Right renal pelvis (tissue), 4 donors: ENCODE results near the gene MGST2. TPM values are rescaled to one million over a fixed set of nuclear protein-coding genes. Genes with fewer than 3 reads are reported as not detected.

Experiments
- DNase-seq, 4 donors: peaks; one replicate each; pipeline ENCODE4 v3.0.0-alpha.2; 2013; ENCODE audit warnings: low read depth in 4 of 4, low spot score in 3 of 4, missing footprints in 1 of 4
- polyA plus RNA-seq, 4 donors: library from polyadenylated mRNA; unstranded; fragments of 120-200 nt; gene quantifications; one replicate each; pipeline ENCODE4 v1.2.1, GENCODE V29; 2013; ENCODE audit not compliant: insufficient read length in 4 of 4

Gene MGST2
- polyA plus RNA-seq, 4 donors = 56.1 to 65.1 (median 62.9) TPM

DNA sequence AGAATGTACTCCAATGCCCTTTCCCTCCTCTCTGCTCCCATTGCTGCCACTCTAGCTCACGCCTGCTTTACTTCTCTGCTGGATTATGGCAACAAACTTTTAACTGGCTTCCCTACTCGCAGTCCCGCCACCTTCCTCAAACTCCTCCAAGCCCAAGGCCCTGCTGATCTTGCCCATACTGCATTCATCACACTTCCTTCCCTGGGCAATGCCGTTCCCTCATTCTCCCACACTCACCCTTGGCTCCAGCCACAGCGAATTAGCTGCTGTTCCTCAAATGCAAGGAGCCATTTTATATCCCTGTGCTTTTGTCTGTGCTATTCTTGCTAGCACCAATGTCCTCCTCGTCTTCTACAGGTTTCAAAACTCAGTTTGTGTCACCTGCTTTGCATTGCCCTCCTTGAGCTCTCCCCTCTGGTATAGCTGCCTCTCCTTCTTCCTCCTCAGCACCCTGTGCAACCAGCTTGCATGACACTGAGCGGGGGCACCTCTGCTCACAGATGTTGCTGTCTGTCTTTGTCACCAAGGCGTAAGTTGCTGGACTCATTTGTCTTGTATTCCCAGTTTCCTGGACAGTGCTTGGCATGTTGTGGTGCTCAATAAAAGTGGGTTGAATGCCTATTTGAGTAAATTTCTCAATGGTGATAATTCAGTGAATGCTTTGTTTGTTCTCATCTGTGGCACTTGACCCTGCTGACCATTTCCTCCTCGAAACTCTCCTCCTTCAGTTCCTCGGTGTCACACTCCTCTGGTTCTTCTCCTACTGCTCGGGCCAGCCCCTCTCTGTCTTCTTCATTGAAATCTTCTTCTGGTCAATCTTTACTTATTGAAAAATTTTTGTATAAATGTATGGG lies 22.4 kb upstream of the MGST2 start:
- DNase-seq = no peak

DNA sequence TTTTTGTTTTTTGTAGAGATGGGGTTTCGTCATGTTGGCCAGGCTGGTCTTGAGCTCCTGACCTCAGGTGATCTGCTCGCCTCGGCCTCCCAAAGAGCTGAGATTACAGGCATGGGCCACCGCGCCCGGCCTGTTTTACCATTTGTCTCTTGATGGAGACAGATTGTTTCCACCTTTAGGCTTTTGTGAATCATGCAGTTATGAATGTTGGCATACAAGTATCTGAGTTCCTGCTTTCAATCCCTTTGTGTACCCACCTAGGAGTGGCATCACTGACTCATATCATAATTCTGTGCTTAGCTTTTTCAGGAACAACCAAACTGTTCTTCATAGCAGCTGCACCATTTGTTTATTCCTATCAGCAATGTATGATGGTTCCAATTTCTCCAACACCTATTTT lies 20.2 kb upstream of the MGST2 start:
- no peak for DNase-seq

DNA sequence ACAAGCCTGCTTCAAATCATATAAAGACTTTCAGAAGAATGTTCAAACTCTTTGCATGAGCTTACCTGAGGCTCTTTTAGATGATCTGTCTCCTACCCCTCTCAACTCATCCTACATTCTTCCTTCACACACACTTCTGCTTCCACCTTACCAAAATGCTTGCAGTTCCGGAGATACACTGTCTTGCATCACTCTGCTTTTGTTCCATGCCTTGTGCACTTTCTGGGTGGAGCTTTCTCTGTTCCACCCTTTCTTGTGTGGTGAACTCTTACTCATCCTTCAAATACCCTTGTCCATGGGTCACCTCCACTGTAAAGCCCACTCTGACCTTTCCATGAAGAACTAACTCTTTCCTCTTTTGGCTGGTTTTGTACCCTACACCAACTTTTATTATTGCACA lies 18.4 kb upstream of the MGST2 start:
- DNase-seq = no peak

DNA sequence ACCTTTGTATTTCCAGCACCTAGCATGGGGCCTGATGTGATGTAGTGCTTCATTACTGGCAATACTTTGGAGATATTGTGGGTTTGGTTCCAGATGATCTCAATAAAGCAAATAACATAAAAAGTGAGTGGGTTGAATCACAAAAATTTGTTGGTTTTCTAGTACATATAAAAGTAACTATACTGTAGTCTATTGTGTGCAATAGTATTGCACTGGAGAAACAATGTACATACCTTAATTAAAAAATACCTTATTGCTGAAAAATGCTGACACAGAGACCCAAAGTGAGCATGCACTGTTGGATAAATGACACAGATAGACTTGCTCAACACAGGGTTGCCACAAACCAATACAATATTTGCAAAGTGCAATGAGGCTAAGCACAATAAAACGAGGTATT lies 17.7 kb upstream of the MGST2 start:
- no peak for DNase-seq

DNA sequence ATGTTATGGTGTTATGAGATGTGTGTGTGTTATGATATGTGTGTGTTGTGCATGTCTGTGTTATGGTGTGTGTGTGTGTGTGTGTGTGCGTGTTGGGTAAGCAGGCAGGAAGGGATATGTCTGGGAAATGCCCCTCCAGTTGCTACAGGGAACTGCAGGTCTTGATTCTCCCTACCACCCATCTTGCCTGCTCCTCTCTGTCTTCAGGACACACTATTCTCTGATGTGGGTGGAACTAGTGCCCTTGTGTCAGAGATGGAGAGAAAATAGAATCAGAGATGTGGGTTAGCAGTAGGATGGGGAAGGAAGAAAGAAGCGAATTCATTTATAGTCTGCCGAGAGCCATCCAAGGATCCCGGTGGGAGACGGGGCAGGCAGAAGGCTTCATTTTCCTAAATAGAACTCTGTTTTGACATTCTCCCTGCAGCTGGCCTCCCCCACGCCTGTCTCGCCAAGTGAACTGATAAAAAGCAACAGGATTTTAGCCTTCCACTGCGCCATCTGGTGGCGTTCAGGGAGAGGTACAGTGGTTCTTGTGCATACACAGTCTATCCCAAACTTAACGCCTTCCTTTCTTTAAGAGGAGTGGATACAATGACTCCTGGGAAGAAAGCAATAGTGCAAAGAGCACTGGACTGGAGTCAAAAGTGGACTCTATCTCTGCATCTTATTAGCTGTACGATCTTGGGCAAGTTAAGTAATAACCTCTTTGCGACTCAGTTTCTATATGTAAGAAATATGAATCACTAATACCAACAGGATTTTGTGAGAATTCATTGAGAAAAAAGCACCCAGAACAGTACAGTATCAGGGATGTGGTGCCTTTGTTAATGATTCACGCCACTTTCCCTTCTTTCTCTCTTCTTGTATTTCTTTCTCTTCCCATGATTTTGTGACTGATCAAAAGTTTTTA lies 14.1 kb upstream of the MGST2 start:
- peak; percentile 74 to 84 (median 78) for DNase-seq

DNA sequence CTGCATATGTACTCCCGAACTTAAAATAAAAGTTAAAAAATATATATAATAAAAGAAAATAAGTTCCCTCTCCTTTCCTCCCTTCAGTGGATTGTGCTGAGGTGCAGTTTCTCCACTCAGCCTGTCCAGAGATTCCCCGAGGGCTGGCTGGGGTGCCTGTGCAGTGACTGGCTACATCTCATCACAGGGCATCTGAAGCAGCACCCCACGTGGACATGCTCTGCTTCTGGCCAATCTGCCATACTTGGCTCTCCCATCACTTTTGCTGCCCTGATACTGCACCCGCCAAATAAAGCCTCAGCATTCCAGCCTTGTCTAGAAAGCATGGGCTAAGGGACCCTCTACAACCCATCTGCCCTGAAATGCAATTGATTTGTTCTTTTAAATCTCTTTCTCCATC lies 11.1 kb upstream of the MGST2 start:
- no peak for DNase-seq

DNA sequence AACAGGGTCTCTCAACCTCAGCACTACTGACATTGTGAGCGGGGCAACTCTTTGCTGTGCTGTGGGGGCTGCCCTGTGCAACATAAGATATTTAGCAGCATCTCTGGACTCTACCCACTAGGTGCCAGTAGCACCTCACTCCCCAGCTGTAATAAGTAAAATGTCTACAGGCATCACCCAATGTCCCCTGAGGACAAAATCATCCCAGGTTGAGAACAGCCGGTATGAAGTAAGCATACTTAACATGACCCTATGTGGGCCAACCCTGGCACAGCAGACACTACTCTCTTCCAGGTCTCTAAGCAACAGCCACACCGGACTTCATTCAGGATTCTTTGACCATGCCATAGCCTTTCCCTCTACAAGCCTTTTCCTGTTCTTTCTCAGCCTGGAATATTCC lies 10.5 kb upstream of the MGST2 start:
- DNase-seq = no peak

DNA sequence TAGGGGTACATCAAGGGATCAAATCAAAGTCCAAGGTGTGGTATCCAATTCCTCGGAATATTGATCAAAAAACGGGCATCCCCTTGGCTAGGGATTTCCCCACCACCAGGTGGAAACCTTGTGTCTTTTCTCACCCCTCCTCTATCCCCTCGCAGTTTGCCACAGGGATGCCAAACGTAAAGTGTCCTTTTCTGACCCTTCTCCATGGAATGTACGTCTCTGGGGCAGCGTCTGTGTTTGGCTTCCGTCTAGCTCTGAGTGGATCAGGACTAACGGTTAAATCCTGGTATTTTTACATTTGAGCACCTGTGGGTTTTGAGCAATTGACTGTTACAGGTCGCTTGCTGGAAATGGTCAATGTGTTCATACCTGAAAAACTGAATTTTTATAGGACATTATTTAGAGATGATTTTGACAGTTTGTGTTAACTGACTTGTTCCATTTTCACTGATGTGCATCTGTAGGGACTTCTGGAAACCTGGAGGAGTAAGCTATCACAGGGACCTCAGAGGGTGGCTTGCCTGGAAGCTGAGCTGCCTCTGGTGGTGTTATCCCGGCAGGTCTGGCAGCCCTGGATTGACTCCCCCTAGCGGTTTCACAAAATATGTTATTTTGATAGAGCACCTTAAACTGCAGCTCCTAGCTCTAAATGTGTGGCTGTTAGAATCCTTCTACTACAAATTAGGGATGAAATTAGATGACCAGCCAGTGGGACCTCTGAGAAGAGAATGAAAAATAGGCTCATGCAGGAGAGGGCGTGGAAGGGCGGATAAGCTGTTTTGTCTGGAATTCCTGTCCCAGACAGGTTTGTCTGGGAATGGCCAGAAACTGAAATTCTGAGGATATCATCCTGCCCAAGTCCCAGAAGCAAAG lies 8.8 kb upstream of the MGST2 start:
- DNase-seq = peak in 3 of 4 donors; percentile 47 to 63 (median 60)

DNA sequence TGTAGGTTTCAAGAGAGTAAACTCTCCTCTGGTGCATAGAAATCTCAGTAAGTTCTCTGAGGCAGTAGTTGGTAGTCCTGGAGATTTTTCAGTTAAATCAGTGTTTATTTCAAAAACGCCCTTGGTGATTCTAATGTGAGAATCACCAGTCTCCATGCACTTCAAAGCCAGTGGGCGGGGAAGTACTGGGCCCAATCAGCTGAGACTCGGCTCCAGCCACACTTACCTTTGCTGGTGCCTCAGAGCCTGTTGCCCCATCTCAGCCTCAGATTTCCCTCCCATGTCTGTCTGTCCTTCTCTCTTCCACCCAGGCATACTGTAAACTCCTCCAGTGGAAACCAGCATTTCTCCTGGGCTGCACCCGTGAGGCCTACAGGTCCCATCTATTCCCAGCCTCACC lies 7.4 kb upstream of the MGST2 start:
- DNase-seq = no peak

DNA sequence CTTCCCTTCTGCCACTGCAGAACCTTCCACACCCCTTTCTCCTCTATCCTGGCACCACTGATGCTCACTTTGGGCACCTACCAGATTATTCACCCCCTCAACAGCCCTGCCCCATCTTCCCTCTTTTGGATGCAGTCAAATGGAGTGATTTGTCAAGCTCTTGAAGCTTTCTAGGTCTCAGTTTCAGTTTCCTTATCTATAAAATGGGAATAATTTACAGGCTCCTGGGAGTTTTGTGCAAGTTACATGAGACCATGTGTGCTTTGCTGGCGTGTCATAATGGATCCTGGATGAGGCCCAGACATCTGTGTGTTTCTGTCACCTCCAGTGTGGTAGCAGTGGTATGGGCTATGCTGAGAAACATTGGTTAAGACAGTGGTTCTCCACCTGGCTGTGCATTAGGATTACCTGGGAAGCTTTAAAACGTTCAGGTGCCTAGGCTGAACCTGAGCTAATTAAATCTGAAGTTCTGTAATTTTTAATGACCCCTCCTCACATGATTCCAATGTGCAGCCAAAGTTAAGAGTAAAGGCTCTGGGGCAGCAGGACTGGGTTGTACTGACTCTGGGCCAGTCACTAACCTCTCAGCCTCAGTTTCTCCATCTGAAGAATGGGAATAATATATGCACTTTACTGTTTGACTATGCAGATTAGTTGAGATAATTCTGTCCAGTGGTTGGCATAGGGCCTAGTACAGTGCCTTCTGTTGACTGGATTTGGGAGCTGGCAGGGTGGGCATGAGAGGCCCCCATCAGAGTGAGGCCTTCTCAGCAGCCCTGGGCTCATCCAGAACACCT lies 6.8 kb upstream of the MGST2 start:
- no peak for DNase-seq

DNA sequence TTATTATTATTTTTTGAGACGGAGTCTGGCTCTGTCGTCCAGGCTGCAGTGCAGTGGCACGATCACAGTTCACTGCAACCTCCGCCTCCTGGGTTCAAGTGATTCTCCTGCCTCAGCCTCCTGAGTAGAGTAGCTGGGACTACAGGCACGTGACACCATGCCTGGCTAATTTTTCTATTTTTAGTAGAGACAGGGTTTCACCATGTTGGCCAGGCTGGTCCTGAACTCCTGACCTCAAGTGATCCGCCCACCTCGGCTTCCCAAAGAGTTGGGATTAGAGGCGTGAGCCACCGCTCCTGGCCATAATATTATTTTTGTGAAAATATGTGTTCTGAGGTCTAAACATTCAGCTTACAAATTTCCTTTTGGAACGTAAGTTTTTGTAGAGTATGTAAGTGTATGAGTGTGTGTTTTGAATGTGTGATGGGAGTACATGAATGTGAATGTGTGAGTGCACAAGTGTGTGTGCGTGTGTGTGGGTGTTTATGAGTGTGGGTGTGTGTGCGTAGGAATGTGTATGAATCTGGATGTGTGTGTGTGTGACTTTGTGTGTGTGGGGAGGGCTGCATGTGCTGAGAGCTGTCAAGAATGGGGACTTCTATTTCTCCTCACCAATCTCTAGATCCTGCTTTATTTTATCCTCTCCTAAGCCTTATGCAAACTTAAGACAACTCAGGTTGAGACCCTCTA lies 5.7 kb upstream of the MGST2 start:
- no peak for DNase-seq

DNA sequence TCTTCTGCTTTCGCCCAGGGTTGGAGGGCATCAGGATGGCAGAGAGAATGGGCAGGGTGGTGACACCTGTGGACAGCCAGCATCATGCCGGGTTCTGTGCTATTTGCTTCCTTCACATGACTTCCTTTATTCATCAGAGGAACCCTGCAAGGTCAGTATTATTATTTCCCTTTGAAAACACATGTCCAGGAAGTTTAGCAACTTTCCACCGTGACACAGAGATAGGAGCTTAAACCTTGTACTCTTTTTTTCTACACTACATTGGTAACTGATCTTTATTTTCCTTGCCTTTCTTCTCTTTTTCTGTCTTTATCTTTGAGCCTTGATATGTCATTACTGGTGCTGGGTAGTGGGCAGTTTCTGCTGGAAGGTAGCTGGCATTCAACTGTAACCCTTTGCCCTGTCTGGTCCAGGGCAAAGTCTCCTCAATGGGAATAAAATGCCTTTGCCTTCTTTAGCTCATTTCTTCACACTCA lies 5.0 kb upstream of the MGST2 start:
- DNase-seq = no peak

DNA sequence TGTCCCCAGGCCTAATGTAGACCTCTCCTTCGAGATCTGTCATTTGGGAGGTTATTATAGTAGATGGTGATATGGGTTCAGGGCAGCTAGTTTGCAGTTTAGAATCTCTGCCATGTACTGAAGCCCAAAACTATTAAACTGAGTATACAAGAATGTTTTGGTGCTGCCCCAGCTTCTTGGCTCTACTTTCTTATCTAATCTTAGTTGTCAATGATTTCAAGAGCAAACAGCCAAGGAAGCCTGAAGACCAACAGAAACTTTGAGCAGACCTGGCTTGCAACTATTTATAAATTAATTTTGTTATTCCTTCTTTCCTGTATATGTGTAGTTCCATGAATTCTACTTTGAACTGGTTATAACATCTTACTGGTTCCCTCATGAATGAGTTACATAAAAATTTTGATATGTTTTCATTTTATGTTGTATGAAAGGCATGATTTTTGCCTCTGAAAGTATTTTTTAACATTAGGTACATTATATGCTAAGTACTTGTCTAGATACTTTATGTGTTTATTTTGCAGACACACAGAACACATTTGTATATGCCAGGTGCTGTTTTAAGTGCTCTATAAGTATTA lies 2.0 kb upstream of the MGST2 start:
- no peak for DNase-seq

DNA sequence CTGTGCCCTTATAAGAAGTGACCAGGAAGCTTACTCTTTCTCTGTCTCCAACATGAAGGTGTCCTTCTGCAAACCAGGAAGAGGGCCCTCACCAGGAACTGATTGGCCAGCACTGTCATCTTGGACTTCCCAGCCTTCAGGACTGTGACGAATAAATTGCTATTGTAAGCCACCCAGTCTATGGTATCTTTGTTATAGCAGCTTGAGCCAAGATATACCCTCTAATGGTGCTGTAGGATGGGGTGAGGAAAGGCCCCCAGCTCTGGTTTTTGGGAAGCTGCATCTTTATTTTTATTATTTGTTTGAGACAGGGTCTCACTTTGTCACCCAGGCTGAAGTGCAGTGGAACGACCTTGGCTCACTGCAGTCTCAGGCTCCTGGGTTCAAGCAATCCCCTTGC lies 1.2 kb upstream of the MGST2 start:
- no peak for DNase-seq

DNA sequence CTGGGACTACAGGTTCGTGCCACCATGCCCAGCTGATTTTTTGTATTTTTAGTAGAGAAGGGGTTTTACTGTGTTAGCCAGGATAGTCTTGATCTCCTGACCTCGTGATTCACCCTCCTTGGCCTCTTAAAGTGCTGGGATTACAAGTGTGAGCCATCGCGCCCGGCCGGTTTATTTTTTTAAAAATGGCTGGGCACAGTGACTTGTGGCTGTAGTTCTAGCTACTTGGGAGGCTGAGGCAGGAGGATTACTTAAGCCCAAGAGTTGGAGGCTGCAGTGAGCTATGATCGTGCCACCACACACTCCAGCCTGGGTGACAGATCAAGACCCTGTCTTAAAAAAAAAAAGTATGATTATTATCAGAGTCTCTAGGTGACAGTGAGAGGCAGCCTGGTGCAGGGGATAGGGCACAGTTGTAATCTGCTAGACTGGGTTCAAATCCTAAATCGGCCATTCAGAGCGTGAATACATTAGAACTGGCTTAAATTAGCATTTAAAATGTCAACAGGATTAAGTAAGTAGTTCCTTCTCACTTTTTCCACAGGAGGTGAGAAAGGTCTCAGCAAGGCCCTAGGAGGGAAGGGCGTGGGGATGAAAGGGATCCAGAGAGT lies 435 bp upstream of the MGST2 start:
- DNase-seq = no peak

DNA sequence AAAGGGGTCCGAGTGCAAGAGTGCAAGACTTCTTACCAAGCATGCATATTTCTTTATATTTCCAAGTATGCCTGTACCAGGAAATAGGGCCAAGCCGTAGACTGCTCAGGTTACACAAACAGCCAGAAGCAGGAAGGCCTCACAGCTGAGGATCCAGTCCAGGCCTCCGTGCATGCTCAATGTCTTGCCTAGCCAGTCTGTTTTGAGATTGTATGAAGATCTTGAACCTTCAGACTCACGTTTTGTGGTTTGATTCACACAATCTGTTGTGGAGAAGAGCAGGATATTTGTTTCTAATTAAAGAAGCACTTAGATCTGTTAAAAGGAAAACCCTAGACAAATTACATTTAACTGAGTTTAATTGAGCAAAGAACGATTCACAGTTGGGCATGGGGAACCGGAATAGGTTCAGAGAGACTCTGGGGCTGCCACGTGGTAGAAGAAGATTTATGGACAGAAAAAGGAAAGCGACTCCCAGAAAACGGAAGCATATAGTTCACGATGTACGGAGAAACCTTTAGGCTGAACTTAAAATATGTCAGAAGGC lies 1.2 kb downstream of the MGST2 start:
- DNase-seq = peak in 2 of 4 donors; percentile 42 to 53

DNA sequence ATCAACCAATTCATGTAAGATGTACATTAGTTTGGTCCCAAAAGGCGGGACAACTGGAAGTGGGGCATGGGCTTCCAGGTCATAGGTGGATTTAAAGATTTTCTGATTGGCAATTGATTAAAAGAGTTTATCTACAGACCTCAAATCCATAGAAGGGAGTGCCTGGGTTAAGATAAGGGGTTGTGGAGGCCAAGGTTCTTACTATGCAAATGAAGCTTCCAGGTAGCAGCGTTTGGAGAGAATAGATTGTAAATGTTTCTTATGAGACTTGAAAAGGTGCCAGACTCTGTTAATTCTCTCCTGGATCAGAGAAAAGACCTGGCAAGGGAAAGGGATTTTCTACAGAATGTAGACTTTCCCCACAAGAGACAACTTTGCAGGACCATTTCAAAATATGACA lies 2.4 kb downstream of the MGST2 start:
- no peak for DNase-seq

DNA sequence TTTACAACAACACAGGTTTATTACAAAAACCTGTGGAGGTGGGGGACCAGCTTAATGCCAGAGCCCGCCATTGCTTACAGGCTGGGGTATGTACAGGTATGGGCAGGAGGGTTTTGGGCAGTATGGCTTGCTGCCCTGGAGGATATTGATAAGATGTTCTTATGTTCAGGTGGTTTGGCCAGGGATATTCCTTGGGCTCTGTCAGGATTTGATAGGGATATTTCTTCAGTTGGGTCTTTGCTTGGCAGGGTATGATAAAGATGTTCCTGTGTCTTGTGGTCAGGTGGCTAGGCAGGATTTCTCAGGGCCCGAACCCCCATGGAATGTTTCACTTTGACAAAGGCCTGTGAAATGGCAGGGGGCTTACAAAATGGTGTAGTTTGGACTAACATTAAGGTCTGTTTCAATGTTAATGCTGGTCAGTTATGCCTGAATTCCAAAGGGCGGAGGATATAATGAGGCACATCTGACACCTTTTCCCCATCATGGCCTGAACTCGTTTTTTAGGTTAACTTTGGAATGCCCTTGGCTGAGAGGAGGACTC lies 3.1 kb downstream of the MGST2 start:
- no peak for DNase-seq
